ENCODE results near the gene AK8. TPM values are rescaled to one million over a fixed set of nuclear protein-coding genes. Genes with fewer than 3 reads are reported as not detected.

Gene AK8
- total and polyA plus RNA-seq, 2 of the 4 experiments (the other 2 are of a cell fraction): under 0.01 to 0.09 TPM

DNA sequence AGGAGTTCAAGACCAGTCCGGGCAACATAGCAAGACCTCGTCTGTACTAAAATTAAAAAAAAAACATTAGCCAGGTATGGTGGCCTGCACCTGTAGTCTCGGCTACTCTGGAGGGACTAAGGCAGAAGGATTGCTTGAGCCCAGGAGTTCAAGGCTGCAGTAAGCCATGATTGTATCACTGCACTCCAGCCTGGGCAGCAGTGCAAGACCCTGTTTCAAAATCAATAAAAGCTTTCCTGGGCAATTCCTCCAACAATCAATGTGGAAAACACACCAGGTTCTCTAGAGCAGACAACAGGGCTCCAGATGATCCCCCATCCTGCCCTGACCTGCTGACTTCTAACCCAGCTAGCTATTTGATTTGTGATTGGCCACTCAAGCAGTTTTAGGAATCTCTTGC, 1.2 kb downstream of the AK8 start (continued):
- TF ChIP-seq, protein P1, sequence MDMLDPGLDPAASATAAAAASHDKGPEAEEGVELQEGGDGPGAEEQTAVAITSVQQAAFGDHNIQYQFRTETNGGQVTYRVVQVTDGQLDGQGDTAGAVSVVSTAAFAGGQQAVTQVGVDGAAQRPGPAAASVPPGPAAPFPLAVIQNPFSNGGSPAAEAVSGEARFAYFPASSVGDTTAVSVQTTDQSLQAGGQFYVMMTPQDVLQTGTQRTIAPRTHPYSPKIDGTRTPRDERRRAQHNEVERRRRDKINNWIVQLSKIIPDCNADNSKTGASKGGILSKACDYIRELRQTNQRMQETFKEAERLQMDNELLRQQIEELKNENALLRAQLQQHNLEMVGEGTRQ (IDR thresholded peaks at IDR 0.05; ENCODE audit: low read depth, low read length): no peak
- TF ChIP-seq BHLHE40 (IDR thresholded peaks at IDR 0.05; ENCODE audit: low read depth, low read length) (no peak), SMC3 (IDR thresholded peaks at IDR 0.05; ENCODE audit: low read depth, low read length) (no peak), POLR2A (IDR thresholded peaks at IDR 0.05; ENCODE audit: low read depth, low read length) (no peak)

DNA sequence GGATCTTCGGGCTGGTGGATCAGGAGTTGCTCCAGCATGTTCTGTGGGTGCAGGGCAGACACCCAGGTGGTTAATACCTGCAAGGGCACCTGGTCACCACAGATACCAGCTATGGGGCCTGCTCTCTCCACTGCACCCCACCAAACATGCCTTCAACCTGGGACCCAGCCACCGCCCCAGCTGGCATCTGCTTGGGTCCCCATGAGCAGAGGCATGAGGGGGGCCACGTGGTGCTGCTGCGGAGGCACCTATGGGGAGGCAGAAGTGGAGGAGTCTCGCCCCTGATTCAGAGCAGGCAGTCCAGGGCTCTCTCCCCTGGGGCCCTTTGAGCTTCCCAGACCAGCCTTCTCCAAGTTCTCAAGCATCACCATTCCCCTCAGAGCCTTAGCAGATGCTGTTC, 2.9 kb downstream of the AK8 start:
- Histone ChIP-seq H3K27me3 (ENCODE audit: control insufficient read depth, insufficient read depth, low read length) (peaks cover 11% of the 10 kb centered on the region; the same call in 1 of the 2 replicates), H3K36me3 (ENCODE audit: control insufficient read depth, insufficient read depth, low read length) (no peaks in the 10 kb centered on the region), H2AFZ (replicated peaks; ENCODE audit: low read length, poor library complexity) (no peak overlapping the region), H3K79me1 (ENCODE audit: low read depth in 1 of 2, low read length in 2 of 2) (no peaks in the 10 kb centered on the region), H4K20me1 (ENCODE audit: insufficient read depth, low read length) (no peaks in the 10 kb centered on the region), H2BK120ac (ENCODE audit: low read depth, low read length) (no peak overlapping the region), H2AK5ac (ENCODE audit: low read depth, low read length) (no peak overlapping the region), H2BK15ac (ENCODE audit: low read depth, low read length) (no peak overlapping the region), H2BK20ac (ENCODE audit: low read depth, low read length) (no peak overlapping the region), H4K5ac (ENCODE audit: low read depth, low read length) (no peak overlapping the region), H3K4me3 (ENCODE audit: insufficient read depth, low read depth, low read length) (no peak overlapping the region), H4K8ac (ENCODE audit: low read depth in 2 of 2, low read length in 2 of 2) (no peak overlapping the region), H3K27ac (ENCODE audit: insufficient read depth, low read length) (no peak overlapping the region), H4K91ac (ENCODE audit: insufficient read depth, low read depth, low read length) (no peak overlapping the region), H3K4ac (ENCODE audit: low read depth, low read length) (no peak overlapping the region), H2AK9ac (replicated peaks; ENCODE audit: low read depth, low read length, poor library complexity) (no peak overlapping the region), H3K4me2 (ENCODE audit: low read depth, low read length) (no peak overlapping the region), H3K18ac (ENCODE audit: low read depth, low read length) (no peak overlapping the region), H3K56ac (ENCODE audit: extremely low read depth, insufficient read depth, low read length) (no peak overlapping the region), H3K9ac (ENCODE audit: low read depth, low read length) (no peak overlapping the region), H2BK5ac (ENCODE audit: low read depth, low read length, poor library complexity, severe bottlenecking) (no peak overlapping the region), H3K9me3 (ENCODE audit: control insufficient read depth, insufficient read depth, low read length) (no peaks in the 10 kb centered on the region), H3K23ac (ENCODE audit: low read depth, low read length) (no peak overlapping the region), H3K4me1 (ENCODE audit: control insufficient read depth, insufficient read depth, low read length) (no peaks in the 10 kb centered on the region), H3K9me1 (ENCODE audit: insufficient read depth, low read length) (no peaks in the 10 kb centered on the region), H3K14ac (replicated peaks; ENCODE audit: low read depth, low read length) (no peak overlapping the region)
- POLR2A ChIA-PET (ENCODE audit: unreplicated experiment): no interaction called here
- CTCF ChIA-PET: interaction anchor here (0.5 kb wide), 1 partner anchor 72 kb away, joined by 3 read pairs; no protein-coding TSS in a partner anchor
- intact Hi-C loops (cut with micrococcal nuclease) (no loop called here), in situ Hi-C loops (cut with MboI; ENCODE audit: low sequenced_read_pairs) (no loop called here), dilution Hi-C loops (cut with HindIII; ENCODE audit: low sequenced_read_pairs, unreplicated experiment) (no loop called here)
- BruUV-seq (replicated peaks): no TSS peak
- ATAC-seq (ENCODE audit: low read depth): no peak
- DNase-seq: no peak
- WGBS, 2 experiments (ENCODE audit: extremely low coverage in 2 of 2, insufficient read length in 1 of 2): no CpG with 5 or more reads among the region's 5 CpGs
- TF ChIP-seq MAZ (IDR thresholded peaks at IDR 0.05; ENCODE audit: borderline replicate concordance, low read depth, low read length): no peak
- no peak for TF ChIP-seq RAD21 (IDR thresholded peaks at IDR 0.05; ENCODE audit: low read length)
- TF ChIP-seq, protein P2, sequence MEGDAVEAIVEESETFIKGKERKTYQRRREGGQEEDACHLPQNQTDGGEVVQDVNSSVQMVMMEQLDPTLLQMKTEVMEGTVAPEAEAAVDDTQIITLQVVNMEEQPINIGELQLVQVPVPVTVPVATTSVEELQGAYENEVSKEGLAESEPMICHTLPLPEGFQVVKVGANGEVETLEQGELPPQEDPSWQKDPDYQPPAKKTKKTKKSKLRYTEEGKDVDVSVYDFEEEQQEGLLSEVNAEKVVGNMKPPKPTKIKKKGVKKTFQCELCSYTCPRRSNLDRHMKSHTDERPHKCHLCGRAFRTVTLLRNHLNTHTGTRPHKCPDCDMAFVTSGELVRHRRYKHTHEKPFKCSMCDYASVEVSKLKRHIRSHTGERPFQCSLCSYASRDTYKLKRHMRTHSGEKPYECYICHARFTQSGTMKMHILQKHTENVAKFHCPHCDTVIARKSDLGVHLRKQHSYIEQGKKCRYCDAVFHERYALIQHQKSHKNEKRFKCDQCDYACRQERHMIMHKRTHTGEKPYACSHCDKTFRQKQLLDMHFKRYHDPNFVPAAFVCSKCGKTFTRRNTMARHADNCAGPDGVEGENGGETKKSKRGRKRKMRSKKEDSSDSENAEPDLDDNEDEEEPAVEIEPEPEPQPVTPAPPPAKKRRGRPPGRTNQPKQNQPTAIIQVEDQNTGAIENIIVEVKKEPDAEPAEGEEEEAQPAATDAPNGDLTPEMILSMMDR (conservative IDR thresholded peaks at IDR 0.05; ENCODE audit: low read depth, low read length): no peak
- TF ChIP-seq CHD1 (IDR thresholded peaks at IDR 0.05; ENCODE audit: low read depth, low read length): no peak
- TF ChIP-seq FOS (IDR thresholded peaks at IDR 0.05; ENCODE audit: low read depth, low read length): no peak
- TF ChIP-seq RCOR1 (IDR thresholded peaks at IDR 0.05; ENCODE audit: insufficient replicate concordance, low read length): no peak
- TF ChIP-seq POLR2A (IDR thresholded peaks at IDR 0.05; ENCODE audit: low read depth, low read length): no peak
- TF ChIP-seq, protein P3, sequence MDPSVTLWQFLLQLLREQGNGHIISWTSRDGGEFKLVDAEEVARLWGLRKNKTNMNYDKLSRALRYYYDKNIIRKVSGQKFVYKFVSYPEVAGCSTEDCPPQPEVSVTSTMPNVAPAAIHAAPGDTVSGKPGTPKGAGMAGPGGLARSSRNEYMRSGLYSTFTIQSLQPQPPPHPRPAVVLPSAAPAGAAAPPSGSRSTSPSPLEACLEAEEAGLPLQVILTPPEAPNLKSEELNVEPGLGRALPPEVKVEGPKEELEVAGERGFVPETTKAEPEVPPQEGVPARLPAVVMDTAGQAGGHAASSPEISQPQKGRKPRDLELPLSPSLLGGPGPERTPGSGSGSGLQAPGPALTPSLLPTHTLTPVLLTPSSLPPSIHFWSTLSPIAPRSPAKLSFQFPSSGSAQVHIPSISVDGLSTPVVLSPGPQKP (IDR thresholded peaks at IDR 0.05; ENCODE audit: borderline replicate concordance, low read depth, low read length): no peak
- TF ChIP-seq BHLHE40 (IDR thresholded peaks at IDR 0.05; ENCODE audit: low read depth, low read length): no peak
- TF ChIP-seq NFE2L2 (IDR thresholded peaks at IDR 0.05; ENCODE audit: low read depth, low read length): no peak
- TF ChIP-seq, protein P1 (IDR thresholded peaks at IDR 0.05; ENCODE audit: low read depth, low read length): no peak
- no peak for TF ChIP-seq MXI1 (IDR thresholded peaks at IDR 0.05; ENCODE audit: borderline replicate concordance, low read depth, low read length)

Data from IMR-90 (cell line).